Right lobe of liver (tissue), 4 donors: Measurements from ENCODE around the gene TTC17.

Experiments used
- POLR2A ChIP-seq: fragments of 450-650 bp; IDR thresholded peaks from one replicate; pipeline ENCODE4 v1.6.1; 2017; ENCODE audit warnings: antibody characterized with exemption, mild to moderate bottlenecking
- TF ChIP-seq, protein P1 (sequence below), 4 donors: fragments of 200-600 bp in 3 of 4; fragments of 450-650 bp in 1 of 4; IDR thresholded peaks; one replicate each; pipeline versions ENCODE4 v1.5.1 to v1.8.0; 2016 to 2022; ENCODE audit warnings: antibody characterized with exemption in 4 of 4, mild to moderate bottlenecking in 2 of 4
- donor health status: DM: no; HTN: no; CAD: no.
- donor health status: DM: no; HTN: no; CAD: no.
- donor health status: DM: no; HTN: yes; CAD: no.

- TF ChIP-seq, protein P1, sequence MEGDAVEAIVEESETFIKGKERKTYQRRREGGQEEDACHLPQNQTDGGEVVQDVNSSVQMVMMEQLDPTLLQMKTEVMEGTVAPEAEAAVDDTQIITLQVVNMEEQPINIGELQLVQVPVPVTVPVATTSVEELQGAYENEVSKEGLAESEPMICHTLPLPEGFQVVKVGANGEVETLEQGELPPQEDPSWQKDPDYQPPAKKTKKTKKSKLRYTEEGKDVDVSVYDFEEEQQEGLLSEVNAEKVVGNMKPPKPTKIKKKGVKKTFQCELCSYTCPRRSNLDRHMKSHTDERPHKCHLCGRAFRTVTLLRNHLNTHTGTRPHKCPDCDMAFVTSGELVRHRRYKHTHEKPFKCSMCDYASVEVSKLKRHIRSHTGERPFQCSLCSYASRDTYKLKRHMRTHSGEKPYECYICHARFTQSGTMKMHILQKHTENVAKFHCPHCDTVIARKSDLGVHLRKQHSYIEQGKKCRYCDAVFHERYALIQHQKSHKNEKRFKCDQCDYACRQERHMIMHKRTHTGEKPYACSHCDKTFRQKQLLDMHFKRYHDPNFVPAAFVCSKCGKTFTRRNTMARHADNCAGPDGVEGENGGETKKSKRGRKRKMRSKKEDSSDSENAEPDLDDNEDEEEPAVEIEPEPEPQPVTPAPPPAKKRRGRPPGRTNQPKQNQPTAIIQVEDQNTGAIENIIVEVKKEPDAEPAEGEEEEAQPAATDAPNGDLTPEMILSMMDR (IDR thresholded peaks at IDR 0.05), result no peak
- TF ChIP-seq POLR2A, result no peak
These were observed 158.8 kb downstream of the TTC17 start for GRCh38 chr11:43517518-43517917.
